H4 (cell line): Measurements from ENCODE around the gene KREMEN1. TPM values are rescaled to one million over a fixed set of nuclear protein-coding genes. Genes with fewer than 3 reads are reported as not detected.

Experiments used
- DNase-seq: peaks from one replicate; pipeline ENCODE4 v3.0.0-alpha.2; 2015; ENCODE audit warnings: low spot score
- total RNA-seq: library from RNA; depleted of rRNA; stranded (reverse); fragments of >200 nt; shearing (Covaris generic); gene quantifications from 2 replicates; pipeline ENCODE4 v1.2.3, GENCODE V29; 2014

The KREMEN1 gene
- total RNA-seq, 1 experiment from 2014 or later = 3.9 TPM

DNA sequence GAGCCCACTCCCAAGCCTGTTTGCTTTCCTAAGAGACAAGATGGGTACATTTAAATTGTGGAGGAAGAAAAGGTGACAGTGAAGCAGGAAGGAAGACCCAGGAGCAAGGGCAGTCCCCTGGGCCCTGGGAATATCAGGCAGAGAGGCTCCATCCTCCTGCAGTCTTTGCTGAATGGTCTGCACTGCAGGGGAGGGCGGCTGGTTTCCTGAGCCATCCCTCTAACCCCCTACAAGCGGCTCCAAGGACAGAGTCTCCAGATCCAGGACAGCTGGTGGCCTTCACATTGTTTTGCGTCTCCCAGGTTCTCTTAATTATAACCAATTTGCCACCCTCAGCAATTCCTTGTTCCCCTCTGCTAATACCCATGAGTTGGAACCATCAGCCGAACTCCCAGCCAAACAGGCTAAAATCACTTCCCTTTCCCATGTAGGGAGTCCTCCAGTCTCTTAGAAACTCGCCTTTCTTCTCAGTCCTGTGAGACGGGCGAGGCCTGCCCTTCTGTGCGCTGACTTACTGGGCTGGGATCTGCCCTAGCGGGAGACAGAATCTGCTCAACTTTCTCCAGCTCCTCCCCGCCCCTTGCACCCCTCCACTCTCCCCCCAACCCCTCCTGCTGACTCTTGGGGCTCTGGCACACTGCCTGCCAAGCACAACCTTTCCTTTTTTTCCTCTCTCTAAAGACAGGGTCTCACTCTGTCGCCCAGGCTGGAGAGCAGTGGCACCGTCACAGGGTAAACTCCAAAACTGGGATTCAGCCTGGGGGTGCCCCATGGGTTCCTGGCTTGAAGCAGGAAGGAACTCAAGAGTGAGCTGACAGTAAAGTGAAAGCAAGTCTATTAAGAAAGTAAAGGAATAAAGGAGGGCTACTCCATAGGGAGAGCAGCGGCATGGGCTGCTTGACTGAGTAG lies 79.5 kb downstream of the KREMEN1 start:
- DNase-seq = no peak

DNA sequence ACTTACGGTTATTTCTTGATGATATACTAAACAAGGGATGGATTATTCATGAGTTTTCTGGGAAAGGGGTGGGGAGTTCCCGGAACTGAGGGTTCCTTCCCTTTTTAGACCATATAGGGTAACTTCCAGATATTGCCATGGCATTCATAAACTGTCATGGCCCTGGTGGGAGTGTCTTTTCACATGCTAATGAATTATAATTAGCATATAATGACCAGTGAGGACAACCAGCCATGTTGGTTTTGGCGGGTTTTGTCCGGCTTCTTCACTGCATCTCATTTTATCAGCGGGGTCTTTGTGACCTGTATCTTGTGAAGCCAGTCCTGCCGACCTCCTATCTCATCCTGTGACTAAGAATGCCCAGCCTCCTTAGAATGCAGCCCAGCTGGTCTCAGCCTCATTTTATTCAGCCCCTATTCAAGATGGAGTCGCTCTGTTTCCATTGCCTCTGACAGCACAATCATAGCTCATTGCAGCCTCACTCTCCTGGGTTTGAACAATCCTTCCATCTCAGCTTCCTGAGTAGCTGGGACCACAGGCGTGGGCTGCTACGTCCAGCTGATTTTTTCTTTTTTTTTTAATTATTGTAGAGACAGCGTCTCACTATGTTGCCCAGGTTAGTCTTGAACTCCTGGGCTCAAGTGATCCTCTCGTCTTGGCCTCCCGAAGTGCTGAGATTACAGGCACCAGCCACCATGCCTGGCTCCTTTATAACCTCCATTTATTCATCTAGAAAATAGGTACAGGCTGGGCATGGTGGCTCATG lies 80.3 kb downstream of the KREMEN1 start:
- DNase-seq = no peak

DNA sequence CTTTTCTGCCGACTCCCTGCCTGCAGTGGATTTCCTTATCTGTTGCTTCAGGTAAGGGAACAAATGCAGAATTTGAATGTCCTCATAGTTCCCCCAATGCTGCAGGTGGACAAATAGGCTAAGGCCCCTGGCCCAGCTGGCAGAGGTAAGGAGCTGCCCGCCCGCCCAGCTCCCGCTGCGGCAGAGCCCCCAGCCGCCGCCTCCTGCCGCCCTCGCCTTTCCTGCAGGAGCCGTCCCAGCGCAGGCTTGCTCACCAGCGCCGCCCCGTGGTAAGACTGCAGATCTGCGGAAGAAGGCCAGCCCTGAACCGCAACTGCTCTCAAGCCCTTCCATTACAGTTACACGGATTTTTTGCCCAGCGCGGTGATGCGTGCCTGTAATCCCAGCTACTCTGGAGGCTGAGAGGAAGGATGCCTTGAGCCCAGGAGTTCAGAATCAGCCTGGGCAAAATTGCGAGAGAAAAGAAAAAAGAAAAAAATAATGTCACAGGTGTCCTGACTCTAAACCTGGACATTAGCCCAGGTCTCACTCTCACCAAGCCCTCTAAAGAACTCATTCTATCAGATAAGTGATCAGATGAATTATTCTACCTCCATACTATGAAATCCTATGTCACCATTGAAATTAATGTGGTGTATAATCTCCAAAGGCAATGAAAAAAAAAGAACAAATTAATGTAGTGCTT lies 81.7 kb downstream of the KREMEN1 start:
- peak; percentile 35 for DNase-seq

DNA sequence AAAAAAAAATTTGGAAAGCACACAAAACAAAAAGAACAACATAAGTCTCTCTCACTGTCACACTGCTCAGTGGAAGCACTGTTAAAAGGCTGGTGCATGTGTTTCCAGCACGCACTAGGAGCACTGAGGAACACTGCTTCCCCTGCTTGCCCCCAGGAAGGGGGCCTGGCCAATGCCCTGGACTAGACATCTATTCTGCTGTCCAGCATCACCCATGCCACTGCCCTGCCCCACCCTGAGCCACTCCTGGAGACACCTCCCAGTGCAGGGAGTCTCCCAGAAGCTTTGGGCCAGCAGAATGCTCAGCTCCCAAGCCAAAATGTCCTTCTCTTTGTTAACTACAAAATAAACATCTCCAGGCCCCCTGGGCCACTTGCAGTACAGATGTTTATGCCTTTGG lies 83.1 kb downstream of the KREMEN1 start:
- no peak for DNase-seq

DNA sequence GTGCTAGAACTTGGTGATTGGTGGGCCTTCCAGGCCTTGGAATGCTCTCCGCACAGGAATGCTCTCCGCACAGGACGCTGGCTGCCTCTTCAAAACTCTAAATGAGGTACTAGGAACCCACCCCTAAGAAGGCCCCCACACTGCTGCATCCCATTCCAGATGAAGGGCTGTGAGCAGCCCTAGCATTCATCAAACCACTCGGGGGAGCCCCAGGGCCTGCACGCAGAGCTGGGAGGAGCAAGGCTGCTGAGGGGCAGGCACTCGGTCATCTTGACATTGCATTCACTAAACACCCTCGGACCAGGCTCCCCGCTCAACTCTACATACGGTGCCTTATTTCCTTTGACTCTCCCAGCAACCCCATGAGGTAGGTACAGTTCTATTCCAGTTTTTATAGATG lies 83.7 kb downstream of the KREMEN1 start:
- no peak for DNase-seq

DNA sequence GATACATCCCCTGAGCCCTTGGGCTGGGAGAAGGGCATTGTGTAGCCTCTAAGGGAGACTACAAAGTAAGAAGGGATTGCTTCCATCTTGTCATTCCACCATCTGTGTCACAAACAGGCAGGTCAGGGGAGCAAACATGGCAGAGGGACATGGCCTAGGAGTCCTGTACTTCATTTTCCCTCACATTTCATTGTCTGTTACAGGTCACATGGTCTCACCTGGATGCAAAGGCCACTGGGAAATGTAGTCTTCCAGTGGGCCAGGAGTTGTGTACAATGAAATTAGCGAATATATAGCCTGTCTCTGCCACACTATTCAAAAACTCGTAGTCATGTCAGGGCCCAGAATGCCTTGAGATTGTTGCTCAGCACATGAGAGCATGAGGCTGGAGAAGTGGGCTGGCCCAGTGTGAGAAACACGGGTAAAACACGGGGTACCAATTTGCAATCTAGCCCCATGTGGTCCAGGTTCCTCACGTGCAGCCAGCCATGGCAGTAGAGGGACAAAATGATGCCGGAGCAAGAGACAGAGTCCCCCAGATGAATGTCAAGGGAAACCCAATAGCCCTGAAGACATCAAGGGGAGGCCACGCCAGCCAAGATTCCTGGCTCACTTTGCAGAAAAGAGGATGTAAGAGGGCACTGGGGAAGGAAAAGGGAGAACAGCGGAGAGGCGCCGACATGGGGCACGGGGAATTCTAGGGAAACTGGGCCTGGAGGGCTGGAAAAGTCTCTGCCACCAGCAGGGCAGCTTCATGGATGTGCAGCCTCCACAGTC lies 85.1 kb downstream of the KREMEN1 start:
- no peak for DNase-seq

DNA sequence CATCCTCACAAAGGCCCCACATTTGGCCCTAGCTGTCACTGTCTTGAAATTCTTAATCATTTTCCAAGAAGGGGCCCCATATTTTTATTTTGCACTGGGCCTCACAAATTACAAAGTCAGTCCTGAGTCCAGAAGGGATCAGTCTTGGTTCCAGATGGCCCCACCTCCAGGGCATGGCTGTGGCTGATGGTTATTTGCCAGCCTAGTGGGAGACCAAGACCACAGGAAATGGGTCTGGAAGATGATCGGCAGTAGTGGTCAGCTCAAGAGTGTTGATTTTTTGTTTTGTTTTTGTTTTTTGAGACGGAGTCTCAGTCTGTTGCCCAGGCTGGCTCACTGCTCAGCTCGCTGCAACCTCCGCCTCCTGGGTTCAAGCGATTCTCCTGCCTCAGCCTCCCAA lies 85.7 kb downstream of the KREMEN1 start:
- DNase-seq = no peak

DNA sequence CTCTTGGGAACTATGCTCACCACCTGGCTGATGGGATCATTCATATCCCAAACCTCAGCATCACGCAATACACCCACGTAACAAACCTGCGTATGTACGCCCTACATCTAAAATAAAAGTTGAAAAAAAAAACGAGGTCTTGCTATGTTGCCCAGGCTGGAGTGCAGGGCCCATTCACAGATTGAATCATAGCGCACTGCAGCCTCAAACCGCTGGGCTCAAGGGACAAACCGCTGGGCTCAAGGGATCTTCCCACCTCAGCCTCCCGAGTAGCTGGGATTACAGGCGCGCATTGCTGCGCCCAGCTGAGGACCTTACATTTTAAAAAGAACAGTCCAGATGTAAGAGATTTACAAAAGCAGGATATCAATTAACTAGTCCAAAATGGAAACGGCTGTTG lies 91.0 kb downstream of the KREMEN1 start:
- no peak for DNase-seq

DNA sequence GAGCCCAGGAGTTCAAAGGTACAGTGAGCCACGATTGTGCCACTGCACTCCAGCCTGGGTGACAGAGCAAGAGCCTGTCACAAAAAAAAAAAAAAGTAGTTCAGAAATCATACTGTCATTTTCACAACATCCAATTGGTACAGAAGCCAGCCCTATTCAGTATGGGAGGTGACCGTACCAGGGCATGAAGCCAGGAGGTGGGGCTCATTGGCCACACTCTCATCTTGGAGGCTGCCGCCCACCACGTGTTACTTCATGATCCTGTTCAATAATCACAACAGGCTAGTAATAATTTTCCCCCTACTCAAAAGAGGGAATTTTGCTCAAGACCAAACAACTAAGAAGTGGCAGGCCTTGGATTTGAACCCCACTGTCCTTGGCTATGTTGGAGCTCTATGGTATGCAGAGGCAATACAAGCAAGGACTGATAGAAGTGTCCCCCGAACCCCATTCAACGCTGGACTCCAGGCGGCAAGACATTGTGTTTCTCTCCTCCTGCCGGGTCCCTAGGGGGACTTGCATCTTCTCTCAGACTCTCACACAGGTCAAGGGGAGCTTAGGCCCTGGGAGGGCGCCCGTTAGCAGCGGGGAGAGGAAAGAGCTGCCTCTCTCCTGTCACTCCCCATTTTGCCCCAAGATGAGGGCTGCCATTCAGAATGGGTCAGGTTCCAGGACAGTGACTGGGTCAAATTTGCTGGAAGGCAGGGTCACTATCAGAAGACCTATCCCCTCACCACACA lies 92.7 kb downstream of the KREMEN1 start:
- no peak for DNase-seq

DNA sequence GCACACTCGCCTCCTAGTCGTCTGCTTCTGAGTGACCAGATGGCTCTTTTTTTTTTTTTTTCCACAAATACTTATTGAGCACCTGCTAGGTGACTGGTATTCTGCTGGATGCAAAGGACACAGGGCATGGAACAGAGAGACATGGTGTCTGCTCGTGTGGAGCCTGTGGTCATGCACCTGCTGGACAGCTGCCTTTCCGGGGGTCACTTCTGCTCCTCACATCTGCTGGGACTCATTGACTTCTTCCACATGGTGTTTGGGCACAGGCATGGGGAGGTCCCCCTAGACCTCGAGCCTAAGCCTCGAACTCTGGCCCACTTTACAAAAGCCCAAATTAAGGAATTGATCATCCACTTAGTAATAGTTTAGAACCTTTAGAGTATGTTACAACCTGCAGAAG lies 93.3 kb downstream of the KREMEN1 start:
- no peak for DNase-seq

DNA sequence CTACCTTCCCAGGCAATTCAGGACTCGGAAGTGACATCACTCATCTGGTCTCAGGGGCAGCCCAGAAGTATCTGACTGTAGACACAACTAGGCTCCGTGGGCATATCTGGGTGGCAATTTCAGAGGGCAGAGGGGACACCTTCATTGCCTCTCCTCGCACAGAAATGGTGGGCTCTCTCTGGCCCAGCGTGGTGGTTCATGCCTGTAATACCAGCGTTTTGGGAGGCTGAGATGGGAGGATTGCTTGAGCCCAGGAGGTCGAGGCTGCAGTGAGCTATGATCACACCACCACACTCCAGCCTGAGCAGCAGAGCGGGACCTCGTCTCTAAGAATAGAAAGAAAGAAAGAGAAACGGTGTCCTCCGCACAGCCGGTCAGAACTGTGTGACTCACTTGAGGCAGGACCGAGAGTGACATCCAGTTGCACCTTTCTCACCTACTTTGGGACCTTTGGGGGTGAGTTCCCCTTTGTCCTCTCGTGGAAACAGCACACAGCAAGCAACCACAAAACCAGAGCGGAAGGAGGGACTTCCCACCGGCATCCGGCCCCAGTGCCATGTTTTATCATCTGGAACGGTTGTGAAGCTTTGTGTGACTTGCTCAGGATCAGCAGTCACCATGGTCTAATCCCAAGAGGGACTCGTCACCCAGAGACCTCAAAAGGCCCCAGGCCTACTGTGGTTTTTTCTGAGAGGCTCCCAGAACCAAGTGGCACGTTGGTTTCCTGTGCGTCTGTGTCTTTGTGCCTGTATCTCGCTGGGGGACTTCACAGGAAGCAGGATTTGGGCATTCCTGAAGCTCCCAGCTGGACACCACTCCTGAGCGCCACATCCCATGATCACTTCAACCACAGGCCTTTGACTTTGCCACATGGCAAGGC lies 94.4 kb downstream of the KREMEN1 start:
- DNase-seq = no peak

DNA sequence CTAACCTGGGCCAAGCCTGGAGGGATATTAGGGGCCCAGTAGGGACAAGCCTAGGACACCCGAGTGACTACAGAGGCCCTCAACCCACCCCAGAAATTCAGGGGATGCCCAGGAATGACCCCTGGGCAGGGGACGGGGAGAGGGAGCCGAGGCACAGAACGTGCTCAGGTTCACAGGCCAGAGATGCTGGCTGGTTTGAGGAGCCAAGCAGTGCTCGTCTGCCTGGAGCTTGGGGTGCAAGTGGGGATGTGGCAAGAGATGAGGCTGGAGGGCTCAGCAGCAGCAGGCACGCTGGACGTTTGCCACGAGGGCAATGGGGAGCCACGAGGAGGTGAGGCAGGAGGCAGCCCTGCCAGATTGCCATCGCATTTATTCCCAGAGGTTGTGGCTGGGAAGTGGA lies 98.9 kb downstream of the KREMEN1 start:
- no peak for DNase-seq

DNA sequence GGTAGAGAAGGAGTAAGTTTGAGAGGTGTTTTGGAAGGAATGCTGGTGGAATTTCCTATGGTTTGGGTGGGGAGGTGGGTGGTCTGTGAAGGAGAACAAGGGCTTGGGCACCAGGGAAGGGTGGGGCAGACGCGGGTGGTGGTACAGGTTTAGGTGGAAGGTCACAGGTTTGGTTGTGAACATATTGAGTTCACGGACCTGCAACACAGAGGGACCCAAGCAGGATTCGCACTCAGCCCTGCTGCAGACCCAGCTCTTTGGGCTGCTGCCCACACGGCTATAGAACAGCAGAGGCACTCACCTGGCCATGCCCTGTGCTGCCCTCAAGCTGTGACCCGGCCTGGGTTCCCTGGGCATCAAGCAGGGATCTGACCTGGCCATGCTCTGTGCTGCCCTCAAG lies 99.4 kb downstream of the KREMEN1 start:
- no peak for DNase-seq

DNA sequence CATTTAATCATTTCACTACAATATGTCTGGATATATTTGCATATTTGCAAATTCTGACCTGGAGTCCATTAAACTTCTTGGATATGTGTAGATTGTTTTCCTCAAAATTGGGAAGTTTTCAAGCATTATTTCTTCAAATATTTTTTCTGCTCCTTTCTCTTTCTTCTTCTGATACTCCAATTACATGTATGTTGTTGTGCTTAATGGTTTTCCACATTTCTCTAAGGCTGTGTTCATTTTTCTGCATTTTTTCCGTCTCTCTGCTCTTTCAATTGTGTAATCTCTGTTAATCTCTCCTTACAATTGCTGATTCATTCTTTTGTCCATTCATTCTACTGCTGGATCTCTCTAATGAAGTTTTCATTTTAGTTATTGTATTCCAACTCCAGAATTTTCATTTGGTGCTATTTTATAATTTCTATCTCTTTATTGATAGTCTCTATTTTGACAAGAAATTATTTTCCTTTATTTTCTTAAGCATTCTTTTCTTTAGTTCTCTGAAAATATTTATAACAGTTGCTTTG lies 102.5 kb downstream of the KREMEN1 start:
- DNase-seq = no peak

DNA sequence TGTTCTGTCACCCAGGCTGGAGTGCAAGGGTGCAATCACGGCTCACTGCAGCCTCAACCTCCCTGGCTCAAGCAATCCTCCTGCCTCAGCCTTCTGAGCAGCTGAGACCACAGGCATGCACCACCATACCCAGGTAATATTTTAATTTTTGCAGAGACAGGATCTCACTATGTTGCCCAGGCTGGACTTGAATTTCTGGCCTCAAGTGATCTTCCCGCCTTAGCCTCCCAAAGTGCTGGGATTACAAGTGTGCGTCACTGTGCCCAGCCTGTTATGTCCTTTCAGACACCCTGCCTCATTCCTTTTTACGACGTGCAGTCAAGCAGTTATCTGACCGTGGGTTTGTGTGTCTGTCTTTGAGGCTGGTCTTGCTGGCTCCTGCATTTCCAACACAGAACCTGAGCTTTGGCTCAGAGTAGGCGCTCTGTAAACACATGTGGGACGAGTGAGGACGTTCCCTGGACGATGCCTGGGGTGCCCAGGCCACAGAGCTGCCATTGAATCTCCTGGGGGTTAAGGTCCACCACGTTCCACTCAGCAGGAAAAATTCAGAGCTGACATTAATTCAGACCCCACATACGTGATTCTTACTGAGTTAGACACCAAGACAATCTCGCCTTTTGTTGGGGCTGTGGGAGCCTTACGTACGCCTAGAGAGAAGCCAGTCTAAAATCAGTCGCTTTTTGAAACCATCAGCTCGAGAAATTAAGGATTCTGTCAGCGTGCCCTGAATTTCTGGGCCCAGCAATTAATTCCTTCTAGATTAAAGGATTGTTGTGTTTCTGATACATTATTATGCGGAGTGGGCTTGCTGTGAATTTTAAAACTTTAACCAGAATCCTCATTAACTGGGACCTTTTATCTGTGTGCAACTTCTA lies 111.4 kb downstream of the KREMEN1 start:
- no peak for DNase-seq

DNA sequence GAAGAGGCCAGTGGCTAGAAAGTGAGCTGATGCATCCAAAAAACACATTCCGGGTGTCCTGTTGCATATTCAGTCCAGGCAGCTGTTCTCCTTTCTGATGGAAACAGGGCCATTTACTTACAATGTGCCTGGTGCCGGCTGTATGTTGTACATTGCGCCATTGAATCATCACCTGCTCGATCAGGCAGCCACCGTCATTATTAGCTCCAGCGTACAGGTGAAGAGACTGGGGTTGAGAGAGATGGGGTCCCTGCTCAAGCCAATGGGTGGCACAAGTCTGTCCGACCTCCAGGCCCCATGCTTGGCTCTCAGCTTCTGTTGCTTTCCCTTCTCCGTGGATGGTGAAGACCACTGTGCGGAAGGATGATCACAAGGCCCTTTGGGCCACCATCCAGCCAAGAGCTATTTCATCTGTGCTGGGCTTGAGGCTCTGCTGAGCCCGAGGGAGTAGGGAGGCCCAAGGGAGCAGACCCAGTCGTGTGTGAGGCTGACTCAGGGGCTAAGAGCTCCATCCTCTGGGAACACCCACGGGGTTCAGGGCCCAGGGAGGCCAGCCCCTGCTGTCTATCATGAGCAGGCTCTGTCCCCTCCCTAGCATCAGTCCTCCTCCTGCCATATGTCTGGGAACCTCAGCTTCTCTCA lies 112.1 kb downstream of the KREMEN1 start:
- DNase-seq = no peak

DNA sequence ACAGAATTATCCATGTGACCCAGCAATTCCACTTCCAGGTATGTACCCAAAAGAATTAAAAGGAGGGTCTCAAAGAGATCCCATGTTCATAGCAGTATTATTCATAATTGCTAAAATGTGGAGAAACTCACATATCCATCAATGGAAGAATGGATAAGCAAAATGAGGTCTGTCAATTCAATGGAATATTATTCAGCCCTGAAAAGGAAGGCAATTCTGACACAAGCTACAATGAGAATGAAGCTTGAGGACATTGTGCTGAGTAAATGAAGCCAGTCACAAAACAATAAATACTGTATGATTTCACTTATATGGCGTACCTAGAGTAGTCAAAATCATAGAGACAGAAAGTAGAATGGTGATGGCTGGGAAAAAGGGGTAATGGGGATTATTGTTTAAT lies 113.5 kb downstream of the KREMEN1 start:
- DNase-seq = no peak

DNA sequence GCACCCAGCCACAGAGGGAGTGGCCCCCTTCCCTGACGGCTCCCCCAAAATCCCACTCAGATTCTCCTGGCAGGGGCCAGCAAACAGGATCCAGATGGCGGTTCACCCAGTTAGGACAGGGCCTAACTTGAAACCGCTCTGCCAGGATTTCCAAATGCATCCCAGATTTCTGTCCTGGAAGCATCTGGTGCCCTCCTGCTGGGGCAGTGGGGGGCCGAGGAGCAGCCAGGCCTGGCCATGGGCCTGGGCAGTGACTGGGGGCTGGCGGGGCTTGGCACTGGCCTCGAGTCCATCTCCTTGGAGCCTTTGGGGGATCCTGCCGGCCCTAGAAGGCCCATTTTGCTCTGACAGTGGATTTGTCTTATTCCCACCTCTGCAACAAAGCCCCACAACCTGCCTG lies 115.0 kb downstream of the KREMEN1 start:
- DNase-seq = no peak
